Stimulated activated CD4-positive, alpha-beta T cell treated with anti-CD3 and anti-CD28 coated beads, Interleukin-15, amount 100 ng/mL, for 48 hours (primary cell): ENCODE measurements around the gene TPX2.
"Not testable (repeated sequence)": the region's sequence is repeated elsewhere in the genome, so short reads cannot be mapped to it uniquely, and the experiment has no call there.

Source experiments
- DNase-seq, 2 donors: peaks; one replicate each; pipeline ENCODE4 v3.0.0-alpha.2; 2020; ENCODE audit warnings: low read depth in 2 of 2

The TPX2 gene

GRCh38 chr20:31719644-31720485 is 19.2 kb upstream of the TPX2 start:
- no peak for DNase-seq

- DNase-seq = no peak
Measured at GRCh38 chr20:31720486-31721407, 18.3 kb upstream of the TPX2 start.

GRCh38 chr20:31721408-31722256 is 17.5 kb upstream of the TPX2 start:
- no peak for DNase-seq

- peak; percentile 67 to 72 for DNase-seq
Measured at GRCh38 chr20:31722257-31723068, 16.6 kb upstream of the TPX2 start, which contains the start of gene BCL2L1. TSS of gene BCL2L1 (minus strand) at chr20:31722868. CDS start at chr20:31722218, 650 bp downstream.

- DNase-seq = no peak
Measured at GRCh38 chr20:31723069-31723318, 16.1 kb upstream of the TPX2 start.

- DNase-seq = peak; percentile 98
Measured at GRCh38 chr20:31723319-31724078, 15.6 kb upstream of the TPX2 start.

- DNase-seq = no peak
Measured at GRCh38 chr20:31731321-31731717, 7.8 kb upstream of the TPX2 start.

- no peak for DNase-seq
Measured at GRCh38 chr20:31739550-31739977, 474 bp downstream of the TPX2 start.

GRCh38 chr20:31740208-31740607 is 1.1 kb downstream of the TPX2 start:
- DNase-seq = no peak

- no peak for DNase-seq
Measured at GRCh38 chr20:31740656-31741323, 1.7 kb downstream of the TPX2 start.

GRCh38 chr20:31746068-31746878 is 7.2 kb downstream of the TPX2 start:
- no peak for DNase-seq

GRCh38 chr20:31747028-31747427 is 7.9 kb downstream of the TPX2 start:
- DNase-seq = not testable (repeated sequence)

- DNase-seq = no peak
Measured at GRCh38 chr20:31747640-31748039, 8.6 kb downstream of the TPX2 start.

GRCh38 chr20:31749223-31749622 is 10.1 kb downstream of the TPX2 start:
- no peak for DNase-seq

- no peak for DNase-seq
Measured at GRCh38 chr20:31751126-31751525, 12.0 kb downstream of the TPX2 start.

GRCh38 chr20:31757254-31757653 is 18.2 kb downstream of the TPX2 start:
- no peak for DNase-seq

- no peak for DNase-seq
Measured at GRCh38 chr20:31758521-31758920, 19.4 kb downstream of the TPX2 start.

GRCh38 chr20:31758991-31759390 is 19.9 kb downstream of the TPX2 start:
- no peak for DNase-seq
